NCI-H1694 (cell line): Measurements from ENCODE around the gene ABHD17A.

Experiments
- DNase-seq: peaks from one replicate; lab custom pipeline; 2025; lab: John Stamatoyannopoulos, UW

ABHD17A gene

GRCh38 chr19:1885398-1886119, at the start of gene ABHD17A:
TSS of gene ABHD17A (minus strand) at chr19:1885496. CDS start at chr19:1881566, 3,930 bp downstream.
- peak; percentile 61 for DNase-seq

GRCh38 chr19:1933942-1934341, 48.6 kb upstream of the ABHD17A start:
- no peak for DNase-seq

- DNase-seq, result no peak
Measured at GRCh38 chr19:1933244-1933643, 47.9 kb upstream of the ABHD17A start.

- no peak for DNase-seq
Measured at GRCh38 chr19:1932395-1932794, 47.1 kb upstream of the ABHD17A start.

- DNase-seq, result no peak
Measured at GRCh38 chr19:1931445-1931844, 46.1 kb upstream of the ABHD17A start.

GRCh38 chr19:1929021-1929742, 43.9 kb upstream of the ABHD17A start:
- peak; percentile 49 for DNase-seq

- no peak for DNase-seq
Measured at GRCh38 chr19:1925544-1925943, 40.2 kb upstream of the ABHD17A start.

- DNase-seq, result no peak
Measured at GRCh38 chr19:1924320-1924961, 39.1 kb upstream of the ABHD17A start.

GRCh38 chr19:1923319-1923718, 38.0 kb upstream of the ABHD17A start:
- no peak for DNase-seq

GRCh38 chr19:1922803-1923202, 37.5 kb upstream of the ABHD17A start:
- DNase-seq, result no peak

GRCh38 chr19:1921825-1922224, 36.5 kb upstream of the ABHD17A start:
- DNase-seq, result no peak

GRCh38 chr19:1921326-1921725, 36.0 kb upstream of the ABHD17A start:
- no peak for DNase-seq

GRCh38 chr19:1920644-1921043, 35.3 kb upstream of the ABHD17A start:
- no peak for DNase-seq

- DNase-seq, result no peak
Measured at GRCh38 chr19:1918975-1919374, 33.7 kb upstream of the ABHD17A start.

- DNase-seq, result no peak
Measured at GRCh38 chr19:1917926-1918325, 32.6 kb upstream of the ABHD17A start.

- no peak for DNase-seq
Measured at GRCh38 chr19:1917146-1917545, 31.9 kb upstream of the ABHD17A start.

- DNase-seq, result no peak
Measured at GRCh38 chr19:1914826-1915341, 29.6 kb upstream of the ABHD17A start.

- DNase-seq, result no peak
Measured at GRCh38 chr19:1913781-1914577, 28.7 kb upstream of the ABHD17A start.

GRCh38 chr19:1912760-1913505, 27.6 kb upstream of the ABHD17A start:
- DNase-seq, result no peak

- no peak for DNase-seq
Measured at GRCh38 chr19:1911995-1912394, 26.7 kb upstream of the ABHD17A start.

GRCh38 chr19:1911098-1911497, 25.8 kb upstream of the ABHD17A start:
- no peak for DNase-seq
